ENCODE data around the gene DTNB.

- TF ChIP-seq, protein P1, sequence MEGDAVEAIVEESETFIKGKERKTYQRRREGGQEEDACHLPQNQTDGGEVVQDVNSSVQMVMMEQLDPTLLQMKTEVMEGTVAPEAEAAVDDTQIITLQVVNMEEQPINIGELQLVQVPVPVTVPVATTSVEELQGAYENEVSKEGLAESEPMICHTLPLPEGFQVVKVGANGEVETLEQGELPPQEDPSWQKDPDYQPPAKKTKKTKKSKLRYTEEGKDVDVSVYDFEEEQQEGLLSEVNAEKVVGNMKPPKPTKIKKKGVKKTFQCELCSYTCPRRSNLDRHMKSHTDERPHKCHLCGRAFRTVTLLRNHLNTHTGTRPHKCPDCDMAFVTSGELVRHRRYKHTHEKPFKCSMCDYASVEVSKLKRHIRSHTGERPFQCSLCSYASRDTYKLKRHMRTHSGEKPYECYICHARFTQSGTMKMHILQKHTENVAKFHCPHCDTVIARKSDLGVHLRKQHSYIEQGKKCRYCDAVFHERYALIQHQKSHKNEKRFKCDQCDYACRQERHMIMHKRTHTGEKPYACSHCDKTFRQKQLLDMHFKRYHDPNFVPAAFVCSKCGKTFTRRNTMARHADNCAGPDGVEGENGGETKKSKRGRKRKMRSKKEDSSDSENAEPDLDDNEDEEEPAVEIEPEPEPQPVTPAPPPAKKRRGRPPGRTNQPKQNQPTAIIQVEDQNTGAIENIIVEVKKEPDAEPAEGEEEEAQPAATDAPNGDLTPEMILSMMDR (IDR thresholded peaks at IDR 0.05): no peak
- TF ChIP-seq POLR2A (IDR thresholded peaks at IDR 0.05) (no peak), EP300 (IDR thresholded peaks at IDR 0.05) (no peak)
Measured at GRCh38 chr2:25368660-25369059, 304.7 kb downstream of the DTNB start.

Measured in ovary (tissue), 3 donors.